Endometrial microvascular endothelial cells (primary cell): ENCODE measurements around the gene EFNA4. TPM values are rescaled to one million over a fixed set of nuclear protein-coding genes. Genes with fewer than 3 reads are reported as not detected.

ENCODE experiments used
- in situ Hi-C: cut with HindIII; loops from 2 replicates; pipeline ENCODE4 v1.10.0; 2017; ENCODE audit warnings: low sequenced_read_pairs, low pct_unique_long_range_greater_than_20kb; ENCODE audit errors: inconsistent ontology term
- total RNA-seq: library from RNA; depleted of rRNA; stranded (reverse); fragments of >200 nt; gene quantifications from one replicate; pipeline ENCODE4 v1.2.3, GENCODE V29; 2015; ENCODE audit errors: inconsistent ontology term

EFNA4 gene
- total RNA-seq, 1 donor from 2014 or later: 15.8 TPM

GRCh38 chr1:155030243-155030795 is 33.2 kb upstream of the EFNA4 start:
- in situ Hi-C loops: no loop called here

- in situ Hi-C loops: no loop called here
These were observed 32.6 kb upstream of the EFNA4 start for GRCh38 chr1:155030899-155031298.

GRCh38 chr1:155032886-155033285 is 30.7 kb upstream of the EFNA4 start:
- in situ Hi-C loops: no loop called here

GRCh38 chr1:155033524-155033923 is 30.0 kb upstream of the EFNA4 start, which contains the start of the genes DCST1 and DCST2:
Gene DCST1, plus strand, starts transcription at chr1:155033824. Its CDS starts 213 bp downstream, at chr1:155034037.
Gene DCST2, minus strand, starts transcription at chr1:155033781. Its CDS starts 80 bp downstream, at chr1:155033701.
- in situ Hi-C loops: no loop called here

- in situ Hi-C loops: no loop called here
These were observed 29.0 kb upstream of the EFNA4 start for GRCh38 chr1:155034318-155035208.

- in situ Hi-C loops: no loop called here
These were observed 27.6 kb upstream of the EFNA4 start for GRCh38 chr1:155035936-155036335.

GRCh38 chr1:155037043-155037442 is 26.5 kb upstream of the EFNA4 start:
- in situ Hi-C loops: no loop called here

- in situ Hi-C loops: no loop called here
These were observed 25.6 kb upstream of the EFNA4 start for GRCh38 chr1:155037851-155038441.

GRCh38 chr1:155038602-155039307 is 24.8 kb upstream of the EFNA4 start:
- in situ Hi-C loops: no loop called here

- in situ Hi-C loops: no loop called here
These were observed 24.3 kb upstream of the EFNA4 start for GRCh38 chr1:155039308-155039669.

- in situ Hi-C loops: no loop called here
These were observed 23.0 kb upstream of the EFNA4 start for GRCh38 chr1:155040358-155041093.

GRCh38 chr1:155042789-155043188 is 20.8 kb upstream of the EFNA4 start:
- in situ Hi-C loops: no loop called here

- in situ Hi-C loops: no loop called here
These were observed 20.2 kb upstream of the EFNA4 start for GRCh38 chr1:155043301-155043702.

GRCh38 chr1:155043793-155044192 is 19.7 kb upstream of the EFNA4 start:
- in situ Hi-C loops: no loop called here

- in situ Hi-C loops: no loop called here
These were observed 19.2 kb upstream of the EFNA4 start for GRCh38 chr1:155044365-155044764.

GRCh38 chr1:155044812-155045657 is 18.5 kb upstream of the EFNA4 start:
- in situ Hi-C loops: no loop called here

GRCh38 chr1:155048449-155049334 is 14.8 kb upstream of the EFNA4 start:
- in situ Hi-C loops: no loop called here
